Sciatic nerve (tissue), 2 donors: Measurements from ENCODE around the gene ENOX1. TPM values are rescaled to one million over a fixed set of nuclear protein-coding genes. Genes with fewer than 3 reads are reported as not detected.
"Not testable (repeated sequence)": the region's sequence is repeated elsewhere in the genome, so short reads cannot be mapped to it uniquely, and the experiment has no call there.

Source experiments
- ATAC-seq: fragments of 200-7000 bp; cut with Tn5 transposase; one replicate; pipeline ENCODE4 v1.9.1; 2020; ENCODE audit warnings: mild to moderate bottlenecking, moderate library complexity
- DNase-seq: peaks from one replicate; pipeline ENCODE4 v3.0.0-alpha.2; 2020; ENCODE audit warnings: low spot score
- intact Hi-C: fragments of 100-400 bp; cut with DNase I; formaldehyde crosslinking; loops from one replicate; pipeline ENCODE4 v1.14.2; 2022
- total RNA-seq: library from RNA; stranded (reverse); fragmentation: NEBNext Ultra II Directional; extraction: Animal tissue kit (Norgen Biotek cat#: 25700); gene quantifications from one replicate; pipeline ENCODE4 v1.2.1, GENCODE V29; 2021
- donor health status: DM: no; HTN: no; CAD: no.
- donor health status: DM: no; HTN: no; CAD: no.

The ENOX1 gene
- total RNA-seq, result 4.3 TPM

- ATAC-seq, result peak; percentile 80
- intact Hi-C loops, result no loop called here
- DNase-seq, result peak; percentile 68
Measured at GRCh38 chr13:43786766-43787517, at the start of gene ENOX1. ENOX1 (minus strand) TSS chr13:43786972.

GRCh38 chr13:43835701-43836100 is 48.9 kb upstream of the ENOX1 start:
- DNase-seq (no peak), ATAC-seq (no peak)
- intact Hi-C loops, result no loop called here

- ATAC-seq (no peak), DNase-seq (no peak)
- intact Hi-C loops, result no loop called here
Measured at GRCh38 chr13:43831088-43831487, 44.3 kb upstream of the ENOX1 start.

- DNase-seq, result no peak
- peak; percentile 38 for ATAC-seq
- intact Hi-C loops, result no loop called here
Measured at GRCh38 chr13:43830497-43830881, 43.7 kb upstream of the ENOX1 start.

- DNase-seq, ATAC-seq, intact Hi-C loops: not testable (repeated sequence)
Measured at GRCh38 chr13:43824656-43825055, 37.9 kb upstream of the ENOX1 start.

GRCh38 chr13:43822969-43823368 is 36.2 kb upstream of the ENOX1 start:
- ATAC-seq (no peak), DNase-seq (no peak)
- intact Hi-C loops, result no loop called here

GRCh38 chr13:43816401-43816889 is 29.7 kb upstream of the ENOX1 start:
- DNase-seq, result no peak
- intact Hi-C loops, result no loop called here
- ATAC-seq, result no peak

GRCh38 chr13:43815204-43815603 is 28.4 kb upstream of the ENOX1 start:
- DNase-seq (no peak), ATAC-seq (no peak)
- intact Hi-C loops, result no loop called here

- intact Hi-C loops, result loop anchor here (5.0 kb wide), 1 partner anchor 721 kb away; no protein-coding TSS in a partner anchor
- ATAC-seq (no peak), DNase-seq (no peak)
Measured at GRCh38 chr13:43808676-43809075, 21.9 kb upstream of the ENOX1 start.

GRCh38 chr13:43805681-43806128 is 18.9 kb upstream of the ENOX1 start:
- DNase-seq (no peak), ATAC-seq (no peak)
- intact Hi-C loops, result loop anchor here (5.0 kb wide), 1 partner anchor 718 kb away; no protein-coding TSS in a partner anchor

- ATAC-seq (peak; percentile 70), DNase-seq (no peak)
- intact Hi-C loops, result loop anchor here (5.0 kb wide), 1 partner anchor 718 kb away; no protein-coding TSS in a partner anchor
Measured at GRCh38 chr13:43805071-43805468, 18.3 kb upstream of the ENOX1 start.

GRCh38 chr13:43804461-43805070 is 17.8 kb upstream of the ENOX1 start:
- intact Hi-C loops, result loop anchor here (5.0 kb wide), 1 partner anchor 717 kb away; no protein-coding TSS in a partner anchor
- ATAC-seq, result peak; percentile 71
- no peak for DNase-seq

GRCh38 chr13:43802511-43802910 is 15.7 kb upstream of the ENOX1 start:
- no peak for ATAC-seq
- intact Hi-C loops, result no loop called here
- no peak for DNase-seq

- intact Hi-C loops, result no loop called here
- DNase-seq, result no peak
- no peak for ATAC-seq
Measured at GRCh38 chr13:43800828-43801227, 14.1 kb upstream of the ENOX1 start.

GRCh38 chr13:43799191-43799590 is 12.4 kb upstream of the ENOX1 start:
- ATAC-seq, result no peak
- intact Hi-C loops, result no loop called here

GRCh38 chr13:43797869-43798268 is 11.1 kb upstream of the ENOX1 start:
- ATAC-seq (no peak), DNase-seq (no peak)
- intact Hi-C loops, result no loop called here

More at GRCh38 chr13:43799191-43799590, 12.4 kb upstream of the ENOX1 start:
- no peak for DNase-seq

- ATAC-seq, result no peak
- DNase-seq, result no peak
- intact Hi-C loops, result no loop called here
Measured at GRCh38 chr13:43797159-43797558, 10.4 kb upstream of the ENOX1 start.

- intact Hi-C loops, result no loop called here
- ATAC-seq (no peak), DNase-seq (no peak)
Measured at GRCh38 chr13:43794416-43794815, 7.6 kb upstream of the ENOX1 start.

GRCh38 chr13:43792076-43792881 is 5.5 kb upstream of the ENOX1 start:
- ATAC-seq (no peak), DNase-seq (no peak)
- intact Hi-C loops, result no loop called here
